Measurements from ENCODE around the gene ABR. TPM values are rescaled to one million over a fixed set of nuclear protein-coding genes. Genes with fewer than 3 reads are reported as not detected.

Gene ABR
- total and polyA plus RNA-seq, 2 of the 13 experiments (the other 11 are each of a cell fraction or from before 2014, with no cell fraction given) = 12.4 to 40.4 TPM

DNA sequence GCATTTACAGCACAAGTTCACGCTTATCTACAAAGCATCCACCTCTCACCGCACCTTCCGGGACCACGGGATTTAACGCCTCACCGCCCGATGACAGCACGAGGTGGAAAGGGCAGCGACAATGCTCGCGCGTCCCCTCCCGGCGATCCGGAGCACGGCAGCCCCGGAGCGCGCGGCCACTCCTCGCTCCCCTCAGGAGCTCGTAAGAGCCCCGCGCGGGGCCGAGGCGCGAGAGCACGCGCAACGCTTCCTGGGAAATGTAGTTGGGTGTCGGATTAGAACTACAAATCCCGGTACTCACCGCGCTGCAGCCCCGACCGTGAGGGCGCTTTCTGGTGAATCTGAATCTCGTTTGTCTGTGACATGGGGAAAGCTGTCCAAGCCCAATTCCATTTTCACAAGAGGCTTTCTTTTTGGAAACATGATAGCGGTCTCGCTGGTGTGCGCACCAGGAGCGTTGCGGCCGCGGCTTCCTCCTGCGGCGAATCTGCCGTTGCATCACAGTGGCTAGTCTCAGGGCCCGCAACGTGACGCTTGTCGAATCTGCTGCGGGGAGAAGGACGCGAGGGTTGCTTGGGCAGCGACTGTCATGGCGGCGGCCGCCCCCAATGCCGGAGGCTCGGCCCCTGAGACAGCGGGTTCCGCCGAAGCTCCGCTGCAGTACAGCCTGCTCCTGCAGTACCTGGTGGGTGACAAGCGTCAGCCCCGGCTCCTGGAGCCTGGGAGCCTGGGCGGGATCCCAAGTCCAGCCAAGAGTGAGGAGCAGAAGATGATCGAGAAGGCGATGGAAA lies 183.0 kb downstream of the ABR start, which contains the start of gene TIMM22 (continued):
- TF ChIP-seq, protein P1, sequence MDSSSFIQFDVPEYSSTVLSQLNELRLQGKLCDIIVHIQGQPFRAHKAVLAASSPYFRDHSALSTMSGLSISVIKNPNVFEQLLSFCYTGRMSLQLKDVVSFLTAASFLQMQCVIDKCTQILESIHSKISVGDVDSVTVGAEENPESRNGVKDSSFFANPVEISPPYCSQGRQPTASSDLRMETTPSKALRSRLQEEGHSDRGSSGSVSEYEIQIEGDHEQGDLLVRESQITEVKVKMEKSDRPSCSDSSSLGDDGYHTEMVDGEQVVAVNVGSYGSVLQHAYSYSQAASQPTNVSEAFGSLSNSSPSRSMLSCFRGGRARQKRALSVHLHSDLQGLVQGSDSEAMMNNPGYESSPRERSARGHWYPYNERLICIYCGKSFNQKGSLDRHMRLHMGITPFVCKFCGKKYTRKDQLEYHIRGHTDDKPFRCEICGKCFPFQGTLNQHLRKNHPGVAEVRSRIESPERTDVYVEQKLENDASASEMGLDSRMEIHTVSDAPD (CRISPR knock-in tag; IDR thresholded peaks at IDR 0.05) = no peak
- TF ChIP-seq FOXK2 (IDR thresholded peaks at IDR 0.05) = no peak
- TF ChIP-seq NRL (CRISPR knock-in tag; IDR thresholded peaks at IDR 0.05; ENCODE audit: borderline replicate concordance) = peak; percentile 67
- no peak; the same call in none of the 2 replicates for TF ChIP-seq ZNF263 (CRISPR knock-in tag; IDR thresholded peaks at IDR 0.05)
- peak; percentile 93 for TF ChIP-seq ARID4A (CRISPR knock-in tag; IDR thresholded peaks at IDR 0.05; ENCODE audit: borderline replicate concordance)
- no peak for TF ChIP-seq NCOA1 (CRISPR knock-in tag; IDR thresholded peaks at IDR 0.05)
- peak; percentile 94 for TF ChIP-seq TFDP2 (CRISPR knock-in tag; IDR thresholded peaks at IDR 0.05)
- peak; percentile 92 for TF ChIP-seq TGIF2 (CRISPR knock-in tag; IDR thresholded peaks at IDR 0.05)
- TF ChIP-seq RFX3 (CRISPR knock-in tag; IDR thresholded peaks at IDR 0.05) = peak; percentile 38
- peak; percentile 41 for TF ChIP-seq KLF9 (CRISPR knock-in tag; IDR thresholded peaks at IDR 0.05; ENCODE audit: low read depth)
- peak; percentile 58; the same call in 1 of the 2 replicates for TF ChIP-seq ZNF431 (CRISPR knock-in tag; IDR thresholded peaks at IDR 0.05; ENCODE audit: borderline replicate concordance, low read depth)
- peak; percentile 98 for TF ChIP-seq YY1 (IDR thresholded peaks at IDR 0.05; ENCODE audit: insufficient read depth, insufficient replicate concordance, low read depth, low read length)
- no peak; the same call in 1 of the 2 replicates for TF ChIP-seq ZBTB21 (CRISPR knock-in tag; IDR thresholded peaks at IDR 0.05)
- peak; percentile 58; the same call in 1 of the 2 replicates for TF ChIP-seq ZBTB43 (CRISPR knock-in tag; conservative IDR thresholded peaks at IDR 0.05)
- TF ChIP-seq PAX8 (CRISPR knock-in tag; IDR thresholded peaks at IDR 0.05; ENCODE audit: borderline replicate concordance) = no peak; the same call in 1 of the 2 replicates
- TF ChIP-seq IRX3 (CRISPR knock-in tag; IDR thresholded peaks at IDR 0.05; ENCODE audit: borderline replicate concordance, low read depth) = no peak; the same call in 1 of the 2 replicates
- TF ChIP-seq THAP11 (CRISPR knock-in tag; IDR thresholded peaks at IDR 0.05) = peak; percentile 99
- TF ChIP-seq ZNF569 (CRISPR knock-in tag; IDR thresholded peaks at IDR 0.05; ENCODE audit: borderline replicate concordance) = no peak
- TF ChIP-seq, protein P2, sequence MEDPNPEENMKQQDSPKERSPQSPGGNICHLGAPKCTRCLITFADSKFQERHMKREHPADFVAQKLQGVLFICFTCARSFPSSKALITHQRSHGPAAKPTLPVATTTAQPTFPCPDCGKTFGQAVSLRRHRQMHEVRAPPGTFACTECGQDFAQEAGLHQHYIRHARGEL (CRISPR knock-in tag; IDR thresholded peaks at IDR 0.05) = no peak; the same call in 1 of the 2 replicates
- TF ChIP-seq BRCA1 (CRISPR knock-in tag; IDR thresholded peaks at IDR 0.05) = peak; percentile 96
- peak; percentile 70; the same call in 1 of the 2 replicates for TF ChIP-seq ZSCAN25 (CRISPR knock-in tag; IDR thresholded peaks at IDR 0.05)
